ENCODE results near the gene LAPTM4A. TPM values are rescaled to one million over a fixed set of nuclear protein-coding genes. Genes with fewer than 3 reads are reported as not detected.

The LAPTM4A gene
- total RNA-seq, 1 experiment from 2014 or later = 131 TPM

DNA sequence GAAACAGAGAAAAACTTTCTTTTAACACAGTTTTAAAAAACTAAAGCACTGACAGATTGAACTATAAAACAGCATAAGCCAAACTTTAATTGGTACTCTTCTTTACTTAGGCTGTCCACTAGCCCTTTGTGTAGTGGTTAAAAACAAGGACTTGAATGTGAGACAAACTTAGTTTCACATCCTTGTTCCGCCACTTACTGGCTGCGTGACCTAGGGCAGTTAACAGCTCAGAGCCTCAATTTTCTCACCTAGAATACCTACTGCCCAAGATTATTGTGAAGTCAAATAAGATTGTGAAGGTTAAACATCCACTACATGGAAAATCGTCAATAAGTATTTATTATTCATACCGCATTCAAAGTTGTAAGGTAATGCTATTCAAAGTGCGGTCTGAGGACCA lies 63.5 kb downstream of the LAPTM4A start:
- no peaks in the 10 kb centered on the region for H3K9me3 ChIP-seq (ENCODE audit: control insufficient read depth, low read depth, low read length)
- no peaks in the 10 kb centered on the region for H4K20me1 ChIP-seq (ENCODE audit: control insufficient read depth, insufficient read depth, insufficient read length)
- no peak overlapping the region for H2BK15ac ChIP-seq (ENCODE audit: low read depth, low read length)
- no peak overlapping the region for H3K4me2 ChIP-seq (ENCODE audit: insufficient read depth, insufficient read length, low read length)
- H2BK12ac ChIP-seq (ENCODE audit: insufficient read length, low read depth, low read length) = no peak overlapping the region
- H4K91ac ChIP-seq (ENCODE audit: insufficient read length, low read depth, low read length) = no peak overlapping the region
- no peak overlapping the region for H4K5ac ChIP-seq (ENCODE audit: insufficient read length, low read depth, low read length)
- no peak overlapping the region for H3K14ac ChIP-seq (ENCODE audit: insufficient read depth, low read length)
- no peak overlapping the region for H2BK20ac ChIP-seq (ENCODE audit: low read depth, low read length, poor library complexity, severe bottlenecking)
- DNase-seq = no peak
- WGBS (ENCODE audit: extremely low coverage, insufficient read length, low lambda C conversion rate) = no CpG with 5 or more reads among the region's 5 CpGs
- H3K4me1 Mint-ChIP-seq = peaks cover 23 to 26% of the 10 kb centered on the region in 2 experiments
- H3K27ac ChIP-seq (ENCODE audit: insufficient read length, low read depth, low read length) = no peak overlapping the region
- H3K9me3 Mint-ChIP-seq = no peaks in the 10 kb centered on the region
- H3T11ph ChIP-seq (ENCODE audit: low read length) = no peak overlapping the region
- H2BK5ac ChIP-seq (ENCODE audit: insufficient read length, low read length) = no peak overlapping the region
- no peak overlapping the region for H2AK5ac ChIP-seq (ENCODE audit: insufficient read length, low read length)
- H3K27me3 ChIP-seq (ENCODE audit: insufficient read depth, low read length) = no peaks in the 10 kb centered on the region
- peaks cover 4% of the 10 kb centered on the region; the same call in 1 of the 2 replicates for H3K4me1 ChIP-seq (ENCODE audit: insufficient read depth, low read length)
- H3K4ac ChIP-seq (ENCODE audit: low read depth, low read length) = no peak overlapping the region
- H3K27me3 Mint-ChIP-seq (ENCODE audit: low read depth) = no peaks in the 10 kb centered on the region
- TF ChIP-seq, protein P1, sequence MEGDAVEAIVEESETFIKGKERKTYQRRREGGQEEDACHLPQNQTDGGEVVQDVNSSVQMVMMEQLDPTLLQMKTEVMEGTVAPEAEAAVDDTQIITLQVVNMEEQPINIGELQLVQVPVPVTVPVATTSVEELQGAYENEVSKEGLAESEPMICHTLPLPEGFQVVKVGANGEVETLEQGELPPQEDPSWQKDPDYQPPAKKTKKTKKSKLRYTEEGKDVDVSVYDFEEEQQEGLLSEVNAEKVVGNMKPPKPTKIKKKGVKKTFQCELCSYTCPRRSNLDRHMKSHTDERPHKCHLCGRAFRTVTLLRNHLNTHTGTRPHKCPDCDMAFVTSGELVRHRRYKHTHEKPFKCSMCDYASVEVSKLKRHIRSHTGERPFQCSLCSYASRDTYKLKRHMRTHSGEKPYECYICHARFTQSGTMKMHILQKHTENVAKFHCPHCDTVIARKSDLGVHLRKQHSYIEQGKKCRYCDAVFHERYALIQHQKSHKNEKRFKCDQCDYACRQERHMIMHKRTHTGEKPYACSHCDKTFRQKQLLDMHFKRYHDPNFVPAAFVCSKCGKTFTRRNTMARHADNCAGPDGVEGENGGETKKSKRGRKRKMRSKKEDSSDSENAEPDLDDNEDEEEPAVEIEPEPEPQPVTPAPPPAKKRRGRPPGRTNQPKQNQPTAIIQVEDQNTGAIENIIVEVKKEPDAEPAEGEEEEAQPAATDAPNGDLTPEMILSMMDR (conservative IDR thresholded peaks at IDR 0.05) = no peak
- H2BK120ac ChIP-seq (ENCODE audit: low read depth, low read length, poor library complexity, severe bottlenecking) = no peak overlapping the region
- peaks cover 17 to 22% (median 21%) of the 10 kb centered on the region in 3 experiments for H3K36me3 Mint-ChIP-seq (ENCODE audit: insufficient read depth in 1 of 3, low read depth in 3 of 3)
- peaks cover 10% of the 10 kb centered on the region; the same call in 1 of the 2 replicates for H3K79me2 ChIP-seq (ENCODE audit: insufficient read depth, low read length)
- no peak overlapping the region for H3K23ac ChIP-seq (ENCODE audit: insufficient read length, low read depth, low read length)
- H3K18ac ChIP-seq (ENCODE audit: insufficient read length, low read depth, low read length) = no peak overlapping the region
- no peak overlapping the region for H4K8ac ChIP-seq (replicated peaks; ENCODE audit: insufficient read length, low read depth, low read length)
- H3K23me2 ChIP-seq (ENCODE audit: insufficient read length, low read depth, low read length, poor library complexity, severe bottlenecking) = peaks cover 6% of the 10 kb centered on the region
- peak overlapping the region; percentile 93 to 96; a peak in 4 of 5 replicates for H3K4me3 Mint-ChIP-seq
- H3K27ac Mint-ChIP-seq = no peak overlapping the region
- no peak overlapping the region for H3K56ac ChIP-seq (ENCODE audit: insufficient read length, low read depth, low read length)
- no peak overlapping the region for H3K9ac ChIP-seq (ENCODE audit: extremely low read depth, insufficient read length, low read length)
- peaks cover 3% of the 10 kb centered on the region for H3K79me1 ChIP-seq (ENCODE audit: insufficient read depth, low read depth, low read length, poor library complexity, severe bottlenecking)
- no peak overlapping the region for H2AFZ ChIP-seq (ENCODE audit: low read length)

Other genes with a start within 250 kb of the LAPTM4A start
- gene TTC32, start 149.6 kb downstream of the LAPTM4A start, total RNA-seq (2021) = 8.9 and 9.9 TPM in 2 replicates
- gene WDR35, start 61.5 kb downstream of the LAPTM4A start, total RNA-seq (2021) = 16.2 and 16.7 TPM in 2 replicates
- 12.2 and 13.5 TPM in 2 replicates for gene MATN3, start 39.0 kb downstream of the LAPTM4A start, total RNA-seq (2021)
- 22.3 and 25.1 TPM in 2 replicates for gene SDC1, start 173.5 kb upstream of the LAPTM4A start, total RNA-seq (2021)

Measured in H9 (cell line).